Right forelimb (tissue), 1 donor: ENCODE data around the gene PRKAB1.
"Not testable (repeated sequence)": the region's sequence is repeated elsewhere in the genome, so short reads cannot be mapped to it uniquely, and the experiment has no call there.

Experiments used
- DNase-seq: peaks from one replicate; pipeline ENCODE4 v3.0.0-alpha.2; 2018

The PRKAB1 gene

DNA sequence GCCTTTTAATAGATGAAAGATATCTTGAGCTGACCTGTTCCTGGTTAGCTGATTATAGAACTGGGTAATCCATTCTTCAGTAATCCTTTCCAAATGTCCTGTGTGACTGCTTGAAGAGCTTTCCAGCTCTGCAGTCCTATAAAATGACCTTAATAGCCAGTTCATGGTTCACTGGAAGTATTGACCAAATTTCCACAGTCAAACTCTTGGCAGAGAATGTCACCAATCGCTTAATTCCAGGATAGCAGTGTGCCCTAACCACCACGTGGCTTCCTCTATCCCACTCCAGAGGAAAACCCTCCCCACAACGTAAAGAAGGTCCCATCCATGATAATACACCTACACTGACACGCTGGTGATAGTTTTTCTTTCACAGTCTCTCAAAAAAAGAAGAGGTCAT is 17.4 kb downstream of the PRKAB1 start:
- DNase-seq: no peak

GRCh38 chr12:119686355-119686754 is 18.4 kb downstream of the PRKAB1 start:
- DNase-seq: no peak

- no peak for DNase-seq
Observed at GRCh38 chr12:119686776-119687175, 18.8 kb downstream of the PRKAB1 start.

GRCh38 chr12:119687406-119687805 is 19.5 kb downstream of the PRKAB1 start:
- DNase-seq: no peak

- no peak for DNase-seq
Observed at GRCh38 chr12:119687879-119688278, 19.9 kb downstream of the PRKAB1 start.

GRCh38 chr12:119689935-119690500 is 22.1 kb downstream of the PRKAB1 start:
- DNase-seq: no peak

DNA sequence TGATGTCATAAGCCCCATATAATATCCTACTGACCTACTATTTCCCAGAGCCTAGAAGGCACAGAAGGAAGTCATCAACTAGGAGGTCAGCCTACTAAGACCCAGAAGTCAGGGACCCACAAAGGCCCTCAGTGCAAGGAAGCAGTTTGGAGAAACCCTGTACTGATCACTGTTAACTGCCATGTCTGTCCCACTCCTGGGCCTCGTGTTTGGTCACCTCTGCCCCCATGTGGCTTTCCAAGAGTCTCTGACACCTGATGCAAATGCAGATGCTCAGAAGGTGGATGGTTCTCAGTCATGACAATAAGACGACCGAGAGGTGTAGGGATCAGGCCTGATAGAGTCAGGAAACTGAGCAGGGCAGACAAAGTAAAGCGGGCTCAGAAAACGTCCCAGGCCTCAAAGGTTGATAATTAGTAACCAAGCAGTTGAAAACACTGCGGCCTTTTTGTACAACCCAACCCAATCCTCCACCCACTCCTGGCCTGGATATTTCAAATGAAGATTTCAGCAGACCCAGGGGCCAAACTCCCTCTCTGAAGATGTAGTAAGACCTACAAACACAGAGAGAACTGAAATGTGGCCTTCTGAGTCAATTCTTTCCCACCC is 23.4 kb downstream of the PRKAB1 start:
- no peak for DNase-seq

GRCh38 chr12:119692410-119692809 is 24.5 kb downstream of the PRKAB1 start:
- DNase-seq: no peak

- no peak for DNase-seq
Observed at GRCh38 chr12:119692997-119693396, 25.1 kb downstream of the PRKAB1 start.

- no peak for DNase-seq
Observed at GRCh38 chr12:119693511-119693910, 25.6 kb downstream of the PRKAB1 start.

DNA sequence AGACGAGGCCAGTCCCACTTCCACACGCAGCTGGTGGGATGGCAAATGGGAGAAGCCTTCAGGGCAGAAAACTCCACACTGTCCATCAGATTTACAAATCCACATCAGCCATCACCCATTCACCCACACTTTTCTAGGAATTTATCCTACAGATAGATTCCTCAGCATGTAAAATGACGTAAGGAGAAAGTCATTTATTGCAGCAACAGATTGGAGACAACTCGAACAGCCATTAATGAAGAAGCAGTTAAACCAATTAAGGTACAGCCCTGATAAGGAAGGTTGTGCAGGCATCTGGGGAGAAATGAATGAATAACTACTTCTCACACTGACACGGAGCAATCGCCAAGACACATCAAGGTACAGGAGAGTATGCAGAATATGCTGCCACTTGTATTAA is 26.2 kb downstream of the PRKAB1 start:
- no peak for DNase-seq

DNA sequence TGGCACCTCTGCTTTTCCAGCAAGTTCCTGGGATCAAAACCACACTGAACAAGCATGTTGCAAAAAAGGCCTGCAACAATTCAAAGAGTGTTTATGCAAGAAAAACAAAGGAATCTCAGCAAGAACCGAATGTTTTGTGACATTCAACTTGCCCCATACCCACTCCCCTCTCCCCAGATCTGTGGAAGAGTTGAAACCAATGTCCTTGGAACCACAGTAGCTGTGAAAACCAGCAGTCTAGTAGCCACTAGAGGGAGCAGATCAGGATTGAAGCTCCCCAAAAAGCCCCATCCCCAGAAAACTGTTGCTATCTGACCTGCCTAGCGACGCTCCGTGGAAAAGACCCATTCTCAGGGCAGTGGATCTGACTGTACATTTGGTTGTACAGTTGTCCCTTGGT is 27.1 kb downstream of the PRKAB1 start:
- DNase-seq: no peak

DNA sequence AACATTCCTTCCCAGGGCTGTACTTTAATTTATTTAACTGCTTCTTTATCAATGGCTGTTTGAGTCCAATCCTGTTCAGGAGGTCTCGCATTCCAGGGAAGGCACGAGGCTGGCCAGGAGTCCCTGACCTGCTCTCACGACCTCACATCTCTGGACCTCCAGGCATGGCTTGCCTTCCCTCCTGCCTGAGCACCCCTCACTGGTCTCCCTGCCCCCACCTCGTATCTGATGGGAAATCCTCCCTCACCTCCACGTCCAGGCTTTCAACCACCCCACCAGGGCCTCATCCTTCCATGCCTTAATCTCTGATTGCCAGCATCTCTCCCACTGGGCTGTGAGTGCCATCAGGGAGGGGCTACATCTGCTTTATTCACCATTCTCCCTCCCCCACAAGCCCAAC is 29.0 kb downstream of the PRKAB1 start:
- DNase-seq: no peak

DNA sequence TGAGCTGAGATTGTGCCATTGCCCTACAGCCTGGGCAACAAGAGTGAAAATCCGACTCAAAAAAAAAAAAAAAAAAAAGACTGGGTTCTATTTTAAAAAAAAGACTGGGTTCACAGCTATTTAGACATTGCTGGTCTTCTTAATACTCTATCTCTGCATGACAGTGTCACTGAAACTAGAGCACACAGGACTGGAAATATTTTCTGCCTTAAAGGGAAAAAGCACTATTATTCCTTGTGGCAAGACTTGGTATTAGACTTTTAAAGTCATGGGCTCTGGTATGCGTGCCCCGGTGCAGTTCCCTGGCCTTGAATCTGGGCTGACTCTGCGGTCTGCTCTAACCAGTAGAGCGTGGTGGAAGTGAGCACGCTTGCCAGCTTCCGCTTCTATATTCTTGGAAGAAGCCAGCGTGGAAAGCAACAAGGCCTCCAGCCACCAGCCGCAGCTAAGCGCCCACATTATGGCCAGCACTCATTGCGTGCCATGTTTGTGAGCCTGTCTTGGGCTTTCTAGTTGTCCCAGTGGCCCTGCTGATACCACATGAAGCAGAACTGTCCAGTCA is 31.3 kb downstream of the PRKAB1 start:
- no peak for DNase-seq

- DNase-seq: no peak
Observed at GRCh38 chr12:119700078-119700477, 32.1 kb downstream of the PRKAB1 start.

DNA sequence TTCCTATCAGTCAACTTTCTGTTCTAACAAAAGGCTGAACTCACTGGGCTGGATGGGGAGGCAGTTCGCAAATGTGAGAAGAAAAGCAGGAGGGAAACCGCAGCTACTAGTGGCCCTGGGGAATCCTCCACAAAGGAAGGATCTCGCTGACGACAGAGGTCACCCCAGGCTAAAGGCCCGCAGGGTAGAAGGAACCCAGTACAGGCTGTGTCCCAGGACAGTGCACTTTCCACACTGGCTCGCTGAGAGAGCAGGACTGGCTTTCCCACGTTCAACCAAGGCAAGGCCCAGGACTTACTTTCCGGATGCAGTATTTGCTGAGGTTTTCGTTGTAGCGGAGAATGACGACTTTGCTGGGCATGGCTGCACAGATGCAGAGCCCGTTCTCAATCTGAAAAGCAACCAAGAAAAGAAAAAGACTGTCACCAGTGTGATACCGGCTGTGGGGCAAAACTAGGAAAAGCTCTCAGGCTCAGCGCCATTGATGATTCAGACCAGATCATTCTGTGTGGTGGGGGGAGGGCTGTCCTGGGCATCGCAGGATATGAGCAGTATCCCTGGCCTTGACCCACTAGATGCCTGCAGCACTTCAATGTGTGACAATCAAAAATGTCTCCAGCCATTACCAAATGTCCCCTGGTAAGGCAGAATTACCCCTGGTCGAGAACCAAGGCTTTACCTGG is 36.3 kb downstream of the PRKAB1 start:
- DNase-seq: no peak

DNA sequence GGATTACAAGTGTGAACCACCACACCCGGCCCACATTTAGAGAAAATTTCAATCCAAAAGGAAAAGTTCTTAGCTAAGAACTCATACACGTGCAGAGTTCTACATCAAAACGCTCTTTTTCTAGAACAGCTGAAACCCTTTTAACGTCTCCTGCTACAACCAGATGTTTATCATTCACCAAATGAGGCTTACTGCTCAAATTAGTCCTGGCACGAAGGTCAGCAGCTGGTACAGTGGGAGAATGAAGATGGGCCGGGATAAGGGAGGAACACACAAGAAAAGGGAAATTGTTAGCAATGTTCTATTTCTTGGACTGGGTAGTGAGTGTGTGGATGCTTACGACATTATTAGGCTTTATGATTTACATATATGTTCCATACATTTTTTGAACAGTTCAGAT is 37.2 kb downstream of the PRKAB1 start:
- DNase-seq: no peak

GRCh38 chr12:119706427-119706826 is 38.5 kb downstream of the PRKAB1 start:
- DNase-seq: not testable (repeated sequence)

DNA sequence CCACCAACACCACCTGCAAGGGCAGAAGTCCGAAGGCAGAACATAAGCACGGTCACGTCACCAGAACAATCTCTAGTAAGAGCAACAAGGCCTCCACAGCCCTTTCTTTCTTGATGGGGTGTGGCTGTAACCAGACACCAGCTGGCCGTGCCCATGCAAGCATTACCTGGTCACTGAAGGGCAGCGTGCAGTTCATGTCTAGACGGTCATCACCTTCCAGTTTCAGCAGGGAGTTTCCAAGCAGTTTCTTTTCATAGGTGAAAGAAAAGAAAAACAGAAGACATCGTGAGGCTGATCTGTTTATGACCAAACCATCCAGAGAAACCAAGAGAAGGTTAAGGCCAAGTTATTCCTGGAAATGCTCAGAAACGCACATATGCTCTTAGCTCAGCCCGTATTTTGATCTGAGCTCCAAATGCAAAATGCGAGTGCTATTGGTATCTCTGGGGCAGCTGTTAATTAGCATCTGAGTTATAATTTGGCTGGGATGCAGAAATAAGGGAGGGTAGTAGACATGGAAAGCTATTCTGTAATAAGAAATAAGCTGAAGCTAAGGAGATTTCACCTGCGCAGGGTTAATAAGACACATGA is 42.5 kb downstream of the PRKAB1 start:
- no peak for DNase-seq

DNA sequence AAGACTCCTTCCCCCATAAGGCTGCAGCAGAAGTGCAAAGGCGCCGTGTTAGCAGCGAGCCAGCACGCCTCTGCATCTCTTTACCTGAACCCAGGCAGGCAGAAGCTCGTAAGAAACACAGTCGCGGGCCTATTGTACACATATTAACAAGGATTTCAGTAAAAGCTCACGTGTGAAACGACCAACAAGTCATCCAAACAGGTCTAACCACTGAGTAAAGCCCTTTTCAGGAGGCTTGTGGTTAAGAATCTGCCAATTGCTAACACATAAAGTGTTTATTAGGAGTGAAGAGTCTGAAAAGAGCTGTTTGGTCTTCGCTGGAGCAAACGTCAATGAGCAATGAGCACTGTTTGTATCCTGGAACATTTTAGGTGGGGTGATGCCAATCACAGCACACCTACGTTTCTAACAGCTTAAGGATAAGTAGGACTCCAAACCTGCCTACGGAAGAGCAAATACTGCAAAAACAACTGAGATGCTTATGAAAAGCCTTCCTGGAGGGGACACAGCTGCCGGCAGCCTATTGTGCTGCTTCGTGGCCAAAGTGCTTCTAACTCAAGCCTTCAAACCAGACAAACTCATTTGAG is 43.1 kb downstream of the PRKAB1 start:
- DNase-seq: no peak

- DNase-seq: no peak
Observed at GRCh38 chr12:119711693-119712092, 43.8 kb downstream of the PRKAB1 start.

DNA sequence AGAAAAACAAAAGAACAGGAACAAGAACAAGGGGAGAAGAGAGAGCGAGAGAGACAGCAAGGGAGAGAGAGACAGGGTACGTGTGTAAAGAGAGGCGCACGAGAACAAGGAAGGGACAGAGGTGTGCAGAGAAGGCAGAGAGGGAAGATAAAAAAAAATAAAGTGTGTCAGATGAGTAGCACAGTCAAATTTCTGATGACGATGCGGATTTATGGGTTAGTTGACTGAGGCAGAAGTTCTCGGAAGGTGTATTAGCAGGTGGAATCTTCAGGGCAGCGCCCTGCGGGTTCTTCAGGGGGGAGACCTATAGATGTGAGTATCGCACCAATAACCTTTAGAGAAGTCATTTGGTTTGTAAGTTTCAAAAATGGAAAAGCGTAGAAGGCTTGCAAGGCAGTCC is 44.8 kb downstream of the PRKAB1 start:
- no peak for DNase-seq

DNA sequence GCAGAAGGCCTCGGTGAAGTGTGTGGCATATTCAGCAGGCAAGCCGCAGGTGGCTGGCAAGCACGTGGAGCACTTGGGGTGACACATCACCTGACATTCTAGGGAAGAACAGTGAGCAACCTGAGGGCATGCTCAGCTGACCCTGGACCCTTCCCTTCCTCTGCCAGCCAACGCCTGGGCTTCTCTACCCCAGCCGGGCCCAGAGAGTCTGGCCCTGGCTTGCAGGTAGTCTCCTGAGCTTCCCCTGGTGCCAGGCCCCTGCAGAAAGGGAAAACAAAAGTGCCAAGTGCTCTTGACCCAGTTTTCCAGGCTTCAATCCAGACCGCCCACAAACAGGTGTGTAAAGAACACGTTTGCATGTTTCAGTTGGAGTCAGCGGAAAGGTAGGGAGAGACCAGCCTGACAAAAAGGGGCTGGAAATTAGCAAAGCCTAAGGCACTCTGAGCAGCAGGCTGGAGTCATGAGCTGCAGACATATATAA is 45.7 kb downstream of the PRKAB1 start:
- no peak for DNase-seq
